ENCODE measurements around the gene KDM4F. TPM values are rescaled to one million over a fixed set of nuclear protein-coding genes. Genes with fewer than 3 reads are reported as not detected.
A peak's percentile ranks its signal among the peaks of the same experiment; 100 is the strongest.

The KDM4F gene
- total and polyA plus RNA-seq, 8 donors: not detected

DNA sequence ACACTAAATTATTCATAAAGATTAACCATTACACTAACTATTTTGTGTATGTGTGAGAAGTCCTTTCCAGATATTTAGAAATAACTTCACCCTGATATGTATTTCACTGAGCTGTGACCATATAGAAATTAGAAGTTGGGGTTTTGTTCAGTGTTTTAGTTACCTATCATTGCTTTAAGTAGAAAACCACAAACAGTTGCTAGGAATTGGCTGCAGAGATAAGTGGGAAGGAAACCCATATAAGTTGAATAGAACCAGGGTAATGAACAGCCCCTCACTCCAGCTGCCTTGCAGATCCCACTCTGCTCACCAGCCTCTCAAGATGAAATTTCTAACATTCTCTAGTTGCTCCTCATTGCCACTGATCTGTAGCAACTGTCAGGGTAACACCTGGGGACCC lies 27.8 kb downstream of the KDM4F start:
- no peak overlapping the region for H3K4me3 ChIP-seq
- intact Hi-C loops (cut with DNase I; ENCODE audit: low total_unique reads): no loop called here
- H3K36me3 ChIP-seq: no peaks in the 10 kb centered on the region
- no peaks in the 10 kb centered on the region for H3K27me3 ChIP-seq
- peak overlapping the region in 1 of 5 donors; percentile 77 for H3K27ac ChIP-seq
- H3K9me3 ChIP-seq: no peaks in the 10 kb centered on the region
- H3K4me1 ChIP-seq: peaks cover 19 to 31% (median 26%) of the 10 kb centered on the region in 4 donors
- TF ChIP-seq EP300 (IDR thresholded peaks at IDR 0.05) (no peak), POLR2A (IDR thresholded peaks at IDR 0.05) (no peak), POLR2AphosphoS5 (IDR thresholded peaks at IDR 0.05) (no peak)
- TF ChIP-seq, protein P1, sequence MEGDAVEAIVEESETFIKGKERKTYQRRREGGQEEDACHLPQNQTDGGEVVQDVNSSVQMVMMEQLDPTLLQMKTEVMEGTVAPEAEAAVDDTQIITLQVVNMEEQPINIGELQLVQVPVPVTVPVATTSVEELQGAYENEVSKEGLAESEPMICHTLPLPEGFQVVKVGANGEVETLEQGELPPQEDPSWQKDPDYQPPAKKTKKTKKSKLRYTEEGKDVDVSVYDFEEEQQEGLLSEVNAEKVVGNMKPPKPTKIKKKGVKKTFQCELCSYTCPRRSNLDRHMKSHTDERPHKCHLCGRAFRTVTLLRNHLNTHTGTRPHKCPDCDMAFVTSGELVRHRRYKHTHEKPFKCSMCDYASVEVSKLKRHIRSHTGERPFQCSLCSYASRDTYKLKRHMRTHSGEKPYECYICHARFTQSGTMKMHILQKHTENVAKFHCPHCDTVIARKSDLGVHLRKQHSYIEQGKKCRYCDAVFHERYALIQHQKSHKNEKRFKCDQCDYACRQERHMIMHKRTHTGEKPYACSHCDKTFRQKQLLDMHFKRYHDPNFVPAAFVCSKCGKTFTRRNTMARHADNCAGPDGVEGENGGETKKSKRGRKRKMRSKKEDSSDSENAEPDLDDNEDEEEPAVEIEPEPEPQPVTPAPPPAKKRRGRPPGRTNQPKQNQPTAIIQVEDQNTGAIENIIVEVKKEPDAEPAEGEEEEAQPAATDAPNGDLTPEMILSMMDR (IDR thresholded peaks at IDR 0.05): no peak
- DNase-seq: no peak

DNA sequence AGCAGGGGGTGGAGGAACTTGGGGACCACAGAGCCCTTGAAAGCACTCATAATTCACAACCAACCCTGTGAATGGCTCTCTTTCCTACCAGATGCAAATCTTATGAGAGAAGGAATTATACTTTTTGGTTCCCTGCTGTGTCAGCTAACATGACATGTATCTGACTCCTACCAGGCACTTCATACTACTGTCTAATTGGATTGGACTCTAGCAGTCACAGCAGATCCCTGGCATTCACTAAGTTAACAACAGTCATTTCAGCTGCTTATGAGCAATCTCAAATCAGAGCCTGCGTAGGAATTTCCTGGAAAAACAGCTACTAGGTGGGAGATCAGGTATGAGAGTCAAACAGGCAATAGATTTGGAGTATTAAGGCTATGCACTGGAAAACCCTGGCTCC lies 29.3 kb downstream of the KDM4F start:
- Histone ChIP-seq H3K36me3 (no peaks in the 10 kb centered on the region), H3K27me3 (no peaks in the 10 kb centered on the region), H3K4me1 (peaks cover 19 to 31% (median 26%) of the 10 kb centered on the region in 4 donors), H3K4me3 (no peak overlapping the region), H3K27ac (no peak overlapping the region), H3K9me3 (no peaks in the 10 kb centered on the region)
- WGBS, 5 donors: 41 to 86% (median 42%) methylated on average over 1 of the region's 1 CpG
- no peak for DNase-seq
- intact Hi-C loops (cut with DNase I; ENCODE audit: low total_unique reads): no loop called here
- TF ChIP-seq POLR2A (IDR thresholded peaks at IDR 0.05): no peak
- no peak for TF ChIP-seq POLR2AphosphoS5 (IDR thresholded peaks at IDR 0.05)
- TF ChIP-seq, protein P1 (IDR thresholded peaks at IDR 0.05): no peak
- no peak for TF ChIP-seq EP300 (IDR thresholded peaks at IDR 0.05)

- Histone ChIP-seq H3K27ac (no peak overlapping the region), H3K36me3 (no peaks in the 10 kb centered on the region), H3K4me1 (peaks cover 2 to 14% (median 7%) of the 10 kb centered on the region in 4 donors), H3K4me3 (no peak overlapping the region), H3K9me3 (no peaks in the 10 kb centered on the region), H3K27me3 (no peaks in the 10 kb centered on the region)
- intact Hi-C loops (cut with DNase I; ENCODE audit: low total_unique reads): no loop called here
- no peak for DNase-seq
- WGBS, 5 donors: 50 to 77% (median 68%) methylated on average over 5 of the region's 5 CpGs
- TF ChIP-seq EP300 (IDR thresholded peaks at IDR 0.05): no peak
- no peak for TF ChIP-seq POLR2A (IDR thresholded peaks at IDR 0.05)
- TF ChIP-seq, protein P1 (IDR thresholded peaks at IDR 0.05): no peak
- TF ChIP-seq POLR2AphosphoS5 (IDR thresholded peaks at IDR 0.05): no peak
These were observed 31.8 kb downstream of the KDM4F start for GRCh38 chr11:95081010-95081409.

DNA sequence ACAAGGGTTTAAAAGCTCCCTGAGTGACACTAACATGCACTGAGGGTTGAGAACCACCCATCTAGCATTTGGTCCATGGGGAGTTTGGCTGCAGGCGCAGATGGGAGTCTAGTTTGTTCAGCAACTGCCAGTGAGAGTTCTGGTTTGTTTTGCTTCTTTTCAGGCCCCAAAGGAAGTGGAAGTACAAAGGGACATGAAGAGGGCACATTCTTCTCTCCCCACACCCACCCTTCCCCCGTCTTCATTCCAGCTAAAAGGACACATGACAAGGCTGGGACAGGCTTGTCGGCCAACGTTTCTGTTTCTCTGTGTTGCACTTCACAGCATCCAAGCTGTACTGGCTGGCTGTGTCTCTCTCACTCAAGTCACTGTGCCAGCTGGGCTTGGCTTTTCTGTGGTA lies 32.2 kb downstream of the KDM4F start:
- no peaks in the 10 kb centered on the region for H3K9me3 ChIP-seq
- no peak overlapping the region for H3K4me3 ChIP-seq
- no peak for TF ChIP-seq POLR2A (IDR thresholded peaks at IDR 0.05)
- no peak for TF ChIP-seq POLR2AphosphoS5 (IDR thresholded peaks at IDR 0.05)
- TF ChIP-seq EP300 (IDR thresholded peaks at IDR 0.05): no peak
- TF ChIP-seq, protein P1 (IDR thresholded peaks at IDR 0.05): no peak
- WGBS, 5 donors: 51 to 67% (median 62%) methylated on average over 4 of the region's 4 CpGs
- H3K27me3 ChIP-seq: no peaks in the 10 kb centered on the region
- no peaks in the 10 kb centered on the region for H3K36me3 ChIP-seq
- DNase-seq: peak in 1 of 2 donors; percentile 54
- peak overlapping the region in 1 of 5 donors; percentile 44 for H3K27ac ChIP-seq
- intact Hi-C loops (cut with DNase I; ENCODE audit: low total_unique reads): no loop called here
- peaks cover 0 to 10% (median 4%) of the 10 kb centered on the region in 4 donors for H3K4me1 ChIP-seq
